Esophagus (tissue), 2 donors: ENCODE data around the gene PLEKHG4B. TPM values are rescaled to one million over a fixed set of nuclear protein-coding genes. Genes with fewer than 3 reads are reported as not detected.

ENCODE experiments used
- H3K27ac ChIP-seq, 2 donors: one replicate each; pipeline ENCODE4 v1.5.1; 2013; ENCODE audit warnings: low read depth in 2 of 2, mild to moderate bottlenecking in 2 of 2, inconsistent platforms in 1 of 2, low read length in 1 of 2, moderate library complexity in 1 of 2
- H3K27me3 ChIP-seq, 2 donors: one replicate each; pipeline ENCODE4 v1.6.1; 2013; ENCODE audit warnings: low read length in 2 of 2, control low read depth in 1 of 2, mild to moderate bottlenecking in 1 of 2; ENCODE audit not compliant: insufficient read depth in 2 of 2, control insufficient read depth in 1 of 2
- H3K36me3 ChIP-seq, 2 donors: one replicate each; pipeline ENCODE4 v1.6.1; 2013; ENCODE audit warnings: low read length in 1 of 2; ENCODE audit not compliant: control insufficient read depth in 2 of 2, insufficient read depth in 2 of 2
- H3K4me1 ChIP-seq, 2 donors: one replicate each; pipeline ENCODE4 v1.6.1; 2013; ENCODE audit warnings: low read length in 1 of 2; ENCODE audit not compliant: control insufficient read depth in 2 of 2, insufficient read depth in 2 of 2
- H3K4me3 ChIP-seq, 2 donors: one replicate each; pipeline ENCODE4 v1.5.1; 2013; ENCODE audit warnings: low read length in 2 of 2, mild to moderate bottlenecking in 2 of 2, low read depth in 1 of 2, moderate library complexity in 1 of 2
- H3K9me3 ChIP-seq, 2 donors: one replicate each; pipeline ENCODE4 v1.6.1; 2013; ENCODE audit warnings: mild to moderate bottlenecking in 2 of 2, low read depth in 1 of 2, low read length in 1 of 2, moderate library complexity in 1 of 2; ENCODE audit not compliant: control insufficient read depth in 2 of 2, insufficient read depth in 1 of 2
- WGBS, 2 donors: extraction: QIAGEN DNeasy Blood & Tissue Kit; methylation state at CpG; one replicate each; pipeline ENCODE4 v1.1.7; 2013; 5-methylcytosine and 5-hydroxymethylcytosine counted together
- polyA plus RNA-seq, 2 donors: library from polyadenylated mRNA; stranded (reverse); fragments of 200-250 nt; gene quantifications; one replicate each; pipeline ENCODE4 v1.2.3, GENCODE V29; 2013
- donor health status: healthy with polysubstance abuse.
- donor health status: Bipolar disorder and iron deficiency.

The PLEKHG4B gene
- polyA plus RNA-seq, 2 donors, result 0.16 to 0.53 TPM

- 56 to 58% methylated on average over 25 to 31 of the region's 31 CpGs for WGBS, 2 donors
- H3K36me3 ChIP-seq, result no peaks in the 10 kb centered on the region
- H3K27ac ChIP-seq, result no peak overlapping the region
- no peak overlapping the region for H3K4me3 ChIP-seq
- H3K27me3 ChIP-seq, result no peaks in the 10 kb centered on the region
- no peaks in the 10 kb centered on the region for H3K4me1 ChIP-seq
- H3K9me3 ChIP-seq, result no peaks in the 10 kb centered on the region
Measured at GRCh38 chr5:75331-76320, 16.3 kb upstream of the PLEKHG4B start.

DNA sequence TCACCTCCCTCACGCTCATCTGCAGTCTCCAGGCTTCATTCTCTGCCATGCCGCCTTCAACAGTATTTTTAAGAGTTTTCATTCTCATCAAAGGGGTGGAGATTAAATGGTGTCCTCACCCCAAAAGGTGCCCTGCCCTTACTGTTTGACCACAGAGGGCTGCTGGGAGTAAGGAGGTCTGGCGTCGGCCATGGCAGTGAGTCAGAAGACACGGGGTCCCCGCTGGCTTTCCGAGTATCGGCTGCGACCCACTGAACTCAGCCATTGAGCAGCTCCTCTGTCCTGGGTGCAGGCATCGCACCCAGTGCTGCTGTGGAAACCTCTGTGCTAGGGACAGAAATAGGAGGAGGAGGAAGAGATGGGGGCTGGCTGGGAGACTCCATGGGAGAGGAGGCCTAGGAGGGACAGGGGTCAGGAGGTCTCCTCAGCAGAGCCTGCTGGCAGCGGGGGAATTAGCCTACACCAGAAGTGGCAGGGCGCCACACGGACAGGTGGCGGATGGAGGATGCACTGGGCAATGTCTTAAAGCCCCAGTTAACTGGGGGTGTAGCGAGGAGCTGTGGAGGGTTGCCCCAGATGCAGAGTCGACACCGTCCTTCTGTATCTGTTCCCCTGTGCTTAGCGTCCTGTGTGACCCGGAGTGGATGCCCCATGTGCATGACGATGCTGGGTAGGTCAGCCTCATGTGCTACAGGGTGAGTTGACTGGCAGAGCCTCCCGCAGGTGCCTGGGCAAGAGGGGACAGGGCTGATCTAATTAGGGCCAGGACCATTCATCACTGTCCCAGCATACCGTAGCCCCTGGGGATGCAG, 15.4 kb upstream of the PLEKHG4B start:
- 85 to 86% methylated on average over 22 of the region's 22 CpGs for WGBS, 2 donors
- Histone ChIP-seq H3K4me3 (no peak overlapping the region), H3K4me1 (no peaks in the 10 kb centered on the region), H3K36me3 (no peaks in the 10 kb centered on the region), H3K9me3 (no peaks in the 10 kb centered on the region), H3K27me3 (no peaks in the 10 kb centered on the region), H3K27ac (no peak overlapping the region)

DNA sequence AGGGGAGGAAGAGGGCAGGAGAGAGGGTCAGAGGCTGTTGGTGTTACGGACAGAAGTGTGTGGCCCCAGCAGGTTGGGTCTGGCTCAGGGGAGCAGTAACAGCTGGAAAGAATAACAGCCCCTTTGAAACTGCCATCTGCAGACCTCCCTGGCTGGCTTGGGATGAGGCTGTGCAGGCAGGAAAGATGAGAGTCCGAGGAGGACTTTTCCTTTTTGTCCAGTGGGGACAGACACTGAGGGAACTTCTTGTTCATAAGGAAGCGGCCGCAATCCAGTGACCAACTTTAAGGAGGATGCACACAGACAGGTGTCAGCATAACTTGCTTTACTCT, 14.8 kb upstream of the PLEKHG4B start:
- Histone ChIP-seq H3K27me3 (no peaks in the 10 kb centered on the region), H3K27ac (no peak overlapping the region), H3K4me3 (no peak overlapping the region), H3K9me3 (no peaks in the 10 kb centered on the region), H3K36me3 (no peaks in the 10 kb centered on the region), H3K4me1 (no peaks in the 10 kb centered on the region)
- WGBS, 2 donors, result 83 to 84% methylated on average over 4 of the region's 4 CpGs

GRCh38 chr5:77546-77945, 14.4 kb upstream of the PLEKHG4B start:
- Histone ChIP-seq H3K27ac (no peak overlapping the region), H3K4me1 (no peaks in the 10 kb centered on the region), H3K9me3 (no peaks in the 10 kb centered on the region), H3K4me3 (no peak overlapping the region), H3K27me3 (no peaks in the 10 kb centered on the region), H3K36me3 (no peaks in the 10 kb centered on the region)
- 79 to 87% methylated on average over 10 of the region's 10 CpGs for WGBS, 2 donors

DNA sequence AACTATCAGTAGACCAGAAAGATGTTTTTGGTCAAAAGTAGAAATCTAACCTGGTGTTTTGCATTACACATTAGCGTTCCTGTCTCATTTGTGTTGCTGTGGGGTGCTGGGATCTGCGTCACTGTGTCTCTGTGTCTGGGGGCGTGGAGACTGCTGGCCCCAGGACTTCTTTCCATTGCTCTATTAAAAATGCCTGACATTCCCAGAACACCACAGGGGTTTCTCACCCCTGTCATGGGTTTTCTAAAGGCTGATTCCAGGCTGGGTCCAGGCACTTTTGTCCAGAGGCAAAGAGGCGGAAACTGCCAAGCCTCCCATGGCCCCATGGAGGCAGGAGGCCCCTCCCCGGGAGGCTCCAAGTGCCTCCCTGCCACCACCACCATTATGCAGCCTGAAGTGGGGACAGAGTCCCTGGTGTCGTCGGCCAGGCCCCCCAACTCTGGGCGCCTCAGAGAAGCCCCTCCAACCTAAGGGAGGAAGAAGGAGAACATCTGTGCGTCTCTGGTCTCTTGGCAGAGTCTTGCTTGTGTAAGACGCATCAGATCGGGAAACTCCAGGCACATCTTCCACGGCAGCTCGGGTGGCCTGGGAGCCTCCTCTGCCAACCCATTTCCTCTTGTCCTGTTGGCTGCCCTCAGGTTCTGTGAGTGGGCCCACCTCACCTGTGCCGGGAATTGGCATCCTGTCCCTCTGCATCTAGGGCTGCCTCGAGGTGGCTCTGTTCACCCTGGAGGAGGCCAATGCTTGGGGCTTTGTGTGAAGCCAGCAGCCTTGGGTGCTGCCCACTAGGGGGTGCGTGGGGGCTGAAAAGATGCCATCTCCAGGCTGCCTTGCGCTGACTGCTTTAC, 13.8 kb upstream of the PLEKHG4B start:
- H3K27me3 ChIP-seq, result no peaks in the 10 kb centered on the region
- no peaks in the 10 kb centered on the region for H3K36me3 ChIP-seq
- H3K4me1 ChIP-seq, result no peaks in the 10 kb centered on the region
- no peak overlapping the region for H3K4me3 ChIP-seq
- no peak overlapping the region for H3K27ac ChIP-seq
- 66 to 71% methylated on average over 17 of the region's 17 CpGs for WGBS, 2 donors
- no peaks in the 10 kb centered on the region for H3K9me3 ChIP-seq

DNA sequence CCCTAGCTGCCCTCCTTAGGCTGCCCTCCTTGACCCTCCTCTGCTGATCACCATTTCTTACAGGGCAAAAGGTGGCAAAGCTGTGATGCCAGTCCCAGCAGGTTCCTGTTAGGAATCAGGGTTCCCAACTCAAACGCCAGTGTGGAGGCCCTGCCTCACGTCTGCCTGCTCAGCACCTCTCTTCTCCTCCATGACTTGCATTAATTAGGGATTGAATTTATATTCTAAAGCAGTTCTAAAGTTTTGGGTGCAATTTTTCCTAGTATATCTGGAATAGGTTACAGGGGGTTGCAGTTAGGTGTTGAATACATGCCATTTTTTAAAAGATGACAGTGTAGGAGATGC, 13.2 kb upstream of the PLEKHG4B start:
- Histone ChIP-seq H3K27ac (no peak overlapping the region), H3K4me3 (no peak overlapping the region), H3K36me3 (no peaks in the 10 kb centered on the region), H3K4me1 (no peaks in the 10 kb centered on the region), H3K27me3 (no peaks in the 10 kb centered on the region), H3K9me3 (no peaks in the 10 kb centered on the region)
- 79 to 82% methylated on average over 2 of the region's 2 CpGs for WGBS, 2 donors

- Histone ChIP-seq H3K36me3 (no peaks in the 10 kb centered on the region), H3K27ac (no peak overlapping the region), H3K9me3 (no peaks in the 10 kb centered on the region), H3K4me1 (no peaks in the 10 kb centered on the region), H3K4me3 (no peak overlapping the region), H3K27me3 (no peaks in the 10 kb centered on the region)
- WGBS, 2 donors, result 79 to 81% methylated on average over 10 of the region's 10 CpGs
Measured at GRCh38 chr5:79263-79662, 12.7 kb upstream of the PLEKHG4B start.

DNA sequence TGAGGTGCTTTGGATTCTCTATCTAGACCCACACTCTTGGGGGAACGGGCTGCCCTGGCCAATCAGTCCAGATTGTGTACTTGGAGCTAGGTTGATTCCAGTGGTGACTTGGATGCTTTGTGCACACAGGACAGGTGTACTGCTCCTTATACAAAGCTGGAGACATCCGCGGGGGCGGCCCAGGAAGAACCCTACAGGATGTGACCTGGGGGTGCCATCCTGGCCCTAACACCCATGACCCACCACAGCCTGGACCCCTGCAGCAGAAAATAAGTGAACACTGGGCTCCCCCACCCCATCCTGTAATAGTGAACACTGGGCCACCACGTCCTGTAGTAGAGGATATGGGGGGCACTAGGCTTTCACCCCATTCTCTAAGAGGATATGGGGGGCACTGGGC, 12.1 kb upstream of the PLEKHG4B start:
- no peak overlapping the region for H3K4me3 ChIP-seq
- no peaks in the 10 kb centered on the region for H3K27me3 ChIP-seq
- no peaks in the 10 kb centered on the region for H3K36me3 ChIP-seq
- no peak overlapping the region for H3K27ac ChIP-seq
- WGBS, 2 donors, result 84 to 89% methylated on average over 5 of the region's 5 CpGs
- no peaks in the 10 kb centered on the region for H3K4me1 ChIP-seq
- H3K9me3 ChIP-seq, result no peaks in the 10 kb centered on the region

DNA sequence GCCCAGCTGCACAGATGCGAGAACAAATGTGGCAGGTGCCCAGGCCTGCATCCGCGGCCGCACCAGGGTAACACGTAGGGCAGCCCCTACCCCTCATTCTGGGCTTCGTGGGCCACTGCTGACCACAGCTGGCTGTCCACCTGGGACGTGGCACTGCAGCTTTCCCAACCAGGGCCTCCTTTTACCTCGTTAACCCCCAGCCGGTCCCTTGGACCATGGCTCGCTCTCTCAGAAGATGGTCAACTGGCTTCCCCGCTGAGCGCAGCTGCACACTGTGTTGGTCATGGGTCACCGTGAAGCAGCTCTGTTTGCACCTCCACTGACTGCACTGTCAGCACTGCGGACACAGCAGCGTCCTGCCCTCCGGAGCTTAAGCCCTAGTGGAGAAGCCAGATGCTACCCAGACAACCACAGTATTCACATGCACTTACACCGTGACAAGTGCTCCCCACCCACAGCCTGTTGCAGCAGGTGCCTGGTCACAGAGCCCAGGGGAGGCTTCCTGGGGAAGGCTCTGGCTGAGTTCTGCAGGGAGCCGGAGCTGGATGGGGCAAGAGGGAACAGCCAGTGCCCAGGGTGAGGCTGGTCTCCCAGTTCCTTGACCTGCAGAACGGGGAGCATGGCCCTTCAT, 10.5 kb upstream of the PLEKHG4B start:
- no peaks in the 10 kb centered on the region for H3K9me3 ChIP-seq
- no peaks in the 10 kb centered on the region for H3K27me3 ChIP-seq
- H3K27ac ChIP-seq, result no peak overlapping the region
- 70 to 76% methylated on average over 19 of the region's 19 CpGs for WGBS, 2 donors
- H3K4me3 ChIP-seq, result no peak overlapping the region
- H3K4me1 ChIP-seq, result no peaks in the 10 kb centered on the region
- H3K36me3 ChIP-seq, result no peaks in the 10 kb centered on the region
